CD14-positive monocyte (primary cell): ENCODE measurements around the gene KRTAP19-6. TPM values are rescaled to one million over a fixed set of nuclear protein-coding genes. Genes with fewer than 3 reads are reported as not detected.

Experiments used
- DNase-seq, 3 donors: peaks; one replicate each; pipeline ENCODE4 v3.0.0-alpha.2; 2011 to 2022
- H2AFZ ChIP-seq: 2 replicates; pipeline ENCODE4 v1.6.0; 2012; ENCODE audit warnings: mild to moderate bottlenecking, low read depth, low read length, inconsistent platforms; ENCODE audit not compliant: insufficient read depth, poor library complexity, severe bottlenecking
- H3K27ac ChIP-seq, 2 donors: 1 replicate in 1 of 2; 2 replicates in 1 of 2; pipeline ENCODE4 v1.5.1; 2012 to 2013; ENCODE audit warnings: low read length in 2 of 2, control low read depth in 1 of 2, inconsistent platforms in 1 of 2, low read depth in 1 of 2, mild to moderate bottlenecking in 1 of 2
- H3K27me3 ChIP-seq, 2 donors: one replicate each; pipeline versions ENCODE4 v1.6.0 to v1.6.1; 2011 to 2013; ENCODE audit warnings: low read length in 2 of 2; ENCODE audit not compliant: control insufficient read depth in 2 of 2, insufficient read depth in 2 of 2
- H3K36me3 ChIP-seq, 2 donors: replicated peaks in 1 of 2; 1 replicate in 1 of 2; 2 replicates in 1 of 2; pipeline versions ENCODE4 v1.5.1 to v1.6.1; 2012 to 2013; ENCODE audit warnings: low read length in 2 of 2, control low read depth in 1 of 2, inconsistent platforms in 1 of 2, mild to moderate bottlenecking in 1 of 2; ENCODE audit not compliant: insufficient read depth in 2 of 2, control insufficient read depth in 1 of 2
- H3K4me1 ChIP-seq, 2 donors: 1 replicate in 1 of 2; 2 replicates in 1 of 2; pipeline versions ENCODE4 v1.5.1 to v1.6.1; 2012 to 2013; ENCODE audit warnings: low read length in 2 of 2, control low read depth in 1 of 2, inconsistent platforms in 1 of 2, mild to moderate bottlenecking in 1 of 2, moderate library complexity in 1 of 2; ENCODE audit not compliant: insufficient read depth in 2 of 2, control insufficient read depth in 1 of 2
- H3K4me2 ChIP-seq: replicated peaks from 2 replicates; pipeline ENCODE3; 2012; ENCODE audit warnings: low read length, moderate library complexity, mild to moderate bottlenecking; ENCODE audit not compliant: poor library complexity, severe bottlenecking; ENCODE audit errors: extremely low read depth
- H3K4me3 ChIP-seq, 3 experiments: fragments of 200-600 bp in 1 of 3; sonication (generic) in 1 of 3; replicated peaks in 1 of 3; 1 replicate in 2 of 3; 2 replicates in 1 of 3; pipeline ENCODE4 v1.5.1; 2011 to 2013; ENCODE audit warnings: low read length in 3 of 3, mild to moderate bottlenecking in 3 of 3, control low read depth in 2 of 3, low read depth in 2 of 3, inconsistent platforms in 1 of 3, moderate library complexity in 1 of 3
- H3K79me2 ChIP-seq: 2 replicates; pipeline ENCODE4 v1.6.0; 2012; ENCODE audit warnings: mild to moderate bottlenecking, control low read depth, inconsistent platforms, low read length, moderate library complexity; ENCODE audit not compliant: insufficient read depth
- H3K9ac ChIP-seq: 2 replicates; pipeline ENCODE4 v1.6.0; 2017; ENCODE audit warnings: low read length, mild to moderate bottlenecking; ENCODE audit not compliant: insufficient read depth, poor library complexity, severe bottlenecking
- H3K9me3 ChIP-seq, 2 donors: replicated peaks in 1 of 2; 1 replicate in 1 of 2; 2 replicates in 1 of 2; pipeline versions ENCODE4 v1.5.1 to v1.6.1; 2012 to 2013; ENCODE audit warnings: low read length in 2 of 2, control low read depth in 1 of 2; ENCODE audit not compliant: control insufficient read depth in 1 of 2, insufficient read depth in 1 of 2
- H4K20me1 ChIP-seq: 2 replicates; pipeline ENCODE4 v1.6.0; 2012; ENCODE audit warnings: mild to moderate bottlenecking, low read length, control low read depth, moderate library complexity; ENCODE audit not compliant: insufficient read depth
- H3K27ac Mint-ChIP-seq, 7 donors: one replicate each; pipeline ENCODE4 v1.8.0; 2020; ENCODE audit warnings: mild to moderate bottlenecking in 7 of 7, mixed read lengths in 7 of 7, moderate library complexity in 6 of 7, inconsistent platforms in 2 of 7
- H3K27me3 Mint-ChIP-seq, 3 donors: one replicate each; pipeline ENCODE4 v1.8.0; 2021 to 2022; ENCODE audit warnings: low read depth in 3 of 3, mild to moderate bottlenecking in 3 of 3, mixed read lengths in 3 of 3, moderate library complexity in 3 of 3, inconsistent platforms in 1 of 3
- H3K36me3 Mint-ChIP-seq, 2 donors: one replicate each; pipeline ENCODE4 v1.8.0; 2020; ENCODE audit warnings: mixed read lengths in 2 of 2, inconsistent platforms in 1 of 2, mild to moderate bottlenecking in 1 of 2
- H3K4me1 Mint-ChIP-seq: one replicate; pipeline ENCODE4 v1.8.0; 2020; ENCODE audit warnings: mild to moderate bottlenecking, mixed read lengths
- H3K4me3 Mint-ChIP-seq, 2 donors: one replicate each; pipeline ENCODE4 v1.8.0; 2020; ENCODE audit warnings: mild to moderate bottlenecking in 2 of 2, mixed read lengths in 2 of 2, moderate library complexity in 1 of 2
- H3K9me3 Mint-ChIP-seq, 7 donors: one replicate each; pipeline ENCODE4 v1.8.0; 2020 to 2022; ENCODE audit warnings: mixed read lengths in 7 of 7, mild to moderate bottlenecking in 6 of 7, moderate library complexity in 6 of 7, inconsistent platforms in 2 of 7
- CTCF ChIP-seq: fragments of 200-600 bp; IDR thresholded peaks from one replicate; pipeline ENCODE4 v1.8.0; 2022; ENCODE audit warnings: antibody characterized with exemption, mild to moderate bottlenecking
- WGBS: methylation state at CpG from one replicate; pipeline ENCODE4 v1.1.5; 2013; ENCODE audit warnings: missing lambda C conversion rate; ENCODE audit not compliant: insufficient coverage; 5-methylcytosine and 5-hydroxymethylcytosine counted together
- intact Hi-C, 2 donors: fragments of 100-400 bp; cut with micrococcal nuclease; formaldehyde crosslinking; loops; one replicate each; pipeline versions ENCODE4 v1.15.0 to v1.15.1; 2023
- polyA plus RNA-seq, 3 donors: library from polyadenylated mRNA; depleted of rRNA in 1 of 3; unstranded in 2 of 3; stranded (reverse) in 1 of 3; fragments of 300-500 nt in 2 of 3; fragments of >200 nt in 1 of 3; fragmentation: Illumina TruSeq in 2 of 3; gene quantifications; 1 replicate in 2 of 3; 2 replicates in 1 of 3; pipeline ENCODE4 v1.2.3, GENCODE V29; 2012 to 2021

Gene KRTAP19-6
- polyA plus RNA-seq, 3 donors: not detected

- Histone ChIP-seq H3K27me3 (no peaks in the 10 kb centered on the region), H4K20me1 (no peaks in the 10 kb centered on the region), H2AFZ (no peak within 1 kb of the TSS), H3K9ac (no peak within 1 kb of the TSS), H3K27ac (no peak within 1 kb of the TSS), H3K9me3 (peaks cover 4 to 5% of the 10 kb centered on the region in 2 donors), H3K4me3 (no peak within 1 kb of the TSS), H3K4me2 (no peak within 1 kb of the TSS), H3K79me2 (no peaks in the 10 kb centered on the region), H3K36me3 (no peaks in the 10 kb centered on the region), H3K4me1 (no peaks in the 10 kb centered on the region)
- no peak within 1 kb of the TSS for H3K4me3 Mint-ChIP-seq
- 93% methylated on average over 3 of the region's 6 CpGs for WGBS
- DNase-seq: no peak
- intact Hi-C loops: no loop called here
- no peaks in the 10 kb centered on the region for H3K27me3 Mint-ChIP-seq
- TF ChIP-seq CTCF: no peak
- H3K4me1 Mint-ChIP-seq: no peaks in the 10 kb centered on the region
- H3K27ac Mint-ChIP-seq: no peak within 1 kb of the TSS
- H3K9me3 Mint-ChIP-seq: peaks cover 0 to 6% (median 3%) of the 10 kb centered on the region in 7 donors
- H3K36me3 Mint-ChIP-seq: no peaks in the 10 kb centered on the region
These were observed 39.6 kb downstream of the KRTAP19-6 start, which contains the start of gene KRTAP19-5 for GRCh38 chr21:30502041-30502440. TSS of gene KRTAP19-5 (minus strand) at chr21:30502141. CDS start at chr21:30502090, 51 bp downstream.

DNA sequence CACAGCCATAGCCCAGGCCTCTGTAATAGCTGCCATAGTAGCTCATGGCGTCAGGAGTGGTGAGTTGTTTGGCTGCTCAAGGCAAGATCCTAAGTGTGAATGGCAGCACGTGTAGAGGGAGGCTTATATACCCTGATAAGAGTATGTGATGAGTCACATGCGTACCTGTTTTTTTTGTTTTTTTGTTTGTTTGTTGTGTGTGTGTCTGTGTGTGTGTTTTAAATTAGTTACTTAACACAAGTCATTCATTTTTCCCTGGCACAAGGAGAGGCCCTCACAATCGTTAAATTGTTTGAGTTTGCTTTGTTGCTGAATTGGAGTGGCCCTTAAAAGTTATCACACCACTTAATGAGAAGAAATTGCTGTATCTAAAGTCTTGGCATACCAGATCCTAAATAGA, 44.6 kb downstream of the KRTAP19-6 start, which contains the start of gene KRTAP19-4:
KRTAP19-4 (minus strand) TSS at position 101 of the 400 bp plus-strand sequence; CDS start at position 46, 55 bp downstream.
- peaks cover 0 to 14% (median 6%) of the 10 kb centered on the region in 7 donors for H3K9me3 Mint-ChIP-seq
- intact Hi-C loops: no loop called here
- WGBS: 67% methylated on average over 2 of the region's 4 CpGs

More for the DNA sequence above, 44.6 kb downstream of the KRTAP19-6 start, which contains the start of gene KRTAP19-4:
- H3K9ac ChIP-seq: no peak within 1 kb of the TSS
- no peak within 1 kb of the TSS for H3K4me2 ChIP-seq
- peaks cover 0 to 2% (median 0%) of the 10 kb centered on the region in 3 donors for H3K27me3 Mint-ChIP-seq
- H3K4me1 ChIP-seq: no peaks in the 10 kb centered on the region
- no peaks in the 10 kb centered on the region for H3K27me3 ChIP-seq
- no peak for TF ChIP-seq CTCF
- H2AFZ ChIP-seq: no peak within 1 kb of the TSS
- H3K79me2 ChIP-seq: no peaks in the 10 kb centered on the region
- peaks cover 11 to 16% of the 10 kb centered on the region in 2 donors for H3K9me3 ChIP-seq
- no peak for DNase-seq
- H3K4me3 Mint-ChIP-seq: no peak within 1 kb of the TSS
- no peaks in the 10 kb centered on the region for H3K36me3 ChIP-seq
- H3K4me1 Mint-ChIP-seq: no peaks in the 10 kb centered on the region
- H4K20me1 ChIP-seq: no peaks in the 10 kb centered on the region
- no peak within 1 kb of the TSS for H3K27ac ChIP-seq
- H3K27ac Mint-ChIP-seq: no peak within 1 kb of the TSS
- no peak within 1 kb of the TSS for H3K4me3 ChIP-seq
- no peaks in the 10 kb centered on the region for H3K36me3 Mint-ChIP-seq
